HG02642 (cell line): Measurements from ENCODE around the gene TRAPPC3.
"Not testable (repeated sequence)": the region's sequence is repeated elsewhere in the genome, so short reads cannot be mapped to it uniquely, and the experiment has no call there.

ENCODE experiments used
- ATAC-seq: cut with Tn5 transposase; IDR thresholded peaks from one replicate; pipeline ENCODE4 v1.9.1; 2021; ENCODE audit warnings: mild to moderate bottlenecking; ENCODE audit not compliant: unreplicated experiment, poor library complexity

Gene TRAPPC3

GRCh38 chr1:36166938-36167905 lies 17.9 kb upstream of the TRAPPC3 start:
- no peak for ATAC-seq

DNA sequence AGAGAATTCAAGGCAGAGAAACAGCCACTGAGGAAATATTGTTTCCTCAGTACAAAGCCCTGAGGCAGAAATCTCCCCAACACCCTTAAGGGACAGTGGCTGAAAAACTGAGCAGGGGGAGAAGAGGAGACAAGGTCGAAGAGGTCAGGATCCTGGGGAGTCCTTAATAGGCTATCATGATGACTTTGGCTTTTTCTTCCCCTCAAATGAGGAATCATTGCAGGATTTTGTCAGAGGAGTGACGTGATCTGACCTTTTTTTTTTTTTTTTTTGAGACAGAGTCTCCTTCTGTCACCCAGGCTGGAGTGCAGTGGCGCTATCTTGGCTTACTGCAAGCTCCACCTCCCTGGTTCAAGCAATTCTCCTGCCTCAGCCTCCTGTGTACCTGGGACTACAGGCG lies 16.9 kb upstream of the TRAPPC3 start:
- no peak for ATAC-seq

DNA sequence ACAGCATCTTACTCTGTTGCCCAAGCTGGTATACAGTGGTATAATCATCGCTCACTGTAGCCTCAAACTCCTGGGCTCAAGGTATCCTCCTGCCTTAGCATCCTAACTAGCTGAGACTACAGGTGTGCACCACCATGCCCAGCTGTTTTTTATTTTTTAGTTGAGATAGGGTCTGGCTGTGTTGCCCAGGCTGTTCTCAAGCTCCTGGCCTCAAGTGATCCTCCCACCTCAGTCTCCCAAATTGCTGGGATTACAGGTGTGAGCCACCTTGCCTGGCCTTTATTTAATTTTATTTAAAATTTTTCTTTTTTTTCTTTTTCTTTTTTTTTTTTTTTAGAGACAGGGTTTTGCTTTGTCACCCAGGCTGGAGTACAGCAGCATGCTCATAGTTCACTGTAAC lies 15.9 kb upstream of the TRAPPC3 start:
- no peak for ATAC-seq

GRCh38 chr1:36164361-36164760 lies 15.1 kb upstream of the TRAPPC3 start:
- no peak for ATAC-seq

- ATAC-seq: no peak
Observed at GRCh38 chr1:36163426-36163825, 14.1 kb upstream of the TRAPPC3 start.

DNA sequence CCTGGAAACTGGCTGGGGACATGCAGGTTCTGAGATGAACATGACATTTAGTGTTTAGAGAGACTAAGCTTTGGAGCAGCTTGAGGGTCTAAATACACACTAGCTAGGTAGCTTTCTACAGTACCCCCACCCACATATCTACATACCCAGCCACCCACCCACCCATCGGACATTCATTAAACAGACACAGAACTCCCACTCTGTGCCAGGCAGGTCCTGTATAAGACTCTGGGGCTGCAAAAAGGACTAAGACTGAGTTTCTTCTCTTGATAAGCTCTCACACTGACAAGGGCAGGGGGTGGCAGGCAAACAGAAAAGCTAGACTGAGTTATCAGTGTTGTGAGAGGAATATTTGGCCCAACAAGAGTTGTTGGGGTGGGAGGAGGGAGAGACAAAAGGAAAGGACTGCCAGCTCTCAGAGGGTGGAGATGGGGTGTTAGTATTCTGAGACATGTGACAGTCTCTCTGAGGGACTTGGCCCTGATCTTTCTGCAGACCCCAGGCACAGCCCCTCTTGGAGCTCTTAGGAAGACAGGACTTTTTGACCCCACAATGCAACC lies 13.5 kb upstream of the TRAPPC3 start:
- ATAC-seq: no peak

DNA sequence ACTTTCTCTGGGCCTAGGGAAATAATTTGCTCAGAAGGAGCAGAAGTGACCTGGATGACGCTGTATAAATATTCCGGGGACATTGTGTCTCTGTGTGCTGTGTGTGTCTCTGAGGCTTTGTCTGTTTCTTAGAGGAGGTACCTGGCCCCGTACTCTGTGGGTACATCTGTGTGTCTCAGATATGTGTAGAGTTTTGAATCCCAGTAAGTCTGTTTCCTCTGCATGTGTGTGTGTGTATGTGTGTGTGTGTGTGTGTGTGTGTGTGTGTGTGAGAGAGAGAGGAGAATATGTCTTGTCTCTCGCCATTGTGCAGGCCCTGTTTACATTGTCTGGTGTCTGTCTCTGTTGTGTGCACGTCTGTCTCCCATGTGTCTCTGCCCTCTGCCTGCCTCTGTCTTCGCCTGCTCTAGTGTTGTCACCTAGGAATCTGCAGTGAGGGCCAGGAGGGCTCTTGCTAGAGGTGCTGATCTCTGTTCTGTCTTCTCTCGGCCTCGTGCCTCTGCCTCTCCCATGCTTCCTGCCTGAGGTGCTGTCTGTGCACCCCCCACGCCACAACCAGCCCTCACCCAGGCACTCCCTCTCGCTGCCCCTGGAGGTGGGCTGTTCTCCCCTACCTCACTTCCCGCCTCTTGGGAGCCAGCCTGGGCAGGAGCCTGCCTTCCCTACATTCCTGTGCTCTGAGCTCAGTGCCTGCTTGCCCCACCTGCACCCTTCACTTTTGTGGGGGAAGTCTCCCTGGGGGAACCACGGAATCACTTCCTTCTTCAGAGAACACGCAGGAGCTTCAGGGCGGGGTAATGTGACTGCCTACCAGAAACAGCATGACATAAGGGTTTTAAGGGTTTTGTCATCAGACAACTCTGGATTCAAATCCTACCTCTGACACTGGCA lies 12.6 kb upstream of the TRAPPC3 start:
- ATAC-seq: peak; percentile 40

DNA sequence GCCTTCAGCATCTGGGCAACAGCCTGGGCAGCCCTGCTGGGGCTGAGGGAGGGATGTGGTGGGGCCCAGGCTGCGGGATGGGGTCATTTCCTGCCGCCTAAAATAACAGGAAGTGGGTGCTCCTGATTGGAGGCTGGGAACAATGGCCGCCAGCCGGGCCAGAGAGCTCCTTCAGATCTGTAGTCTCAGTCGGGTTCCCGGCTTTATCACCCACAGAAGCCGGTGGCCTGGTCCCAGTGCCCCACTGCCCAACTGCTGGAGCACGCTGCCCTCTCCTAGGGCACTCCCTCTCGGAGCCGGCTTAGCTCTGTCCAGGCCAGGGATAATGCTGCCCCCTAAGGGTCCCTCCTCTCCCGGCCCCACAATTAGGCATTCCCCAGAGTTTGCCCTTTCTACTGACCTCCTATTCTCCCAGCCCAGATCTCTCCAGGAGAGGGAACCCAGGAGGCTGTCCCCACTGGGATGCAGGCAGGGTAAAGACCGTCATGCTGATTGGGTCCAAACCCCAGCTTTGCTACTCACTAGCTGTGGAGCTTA lies 11.7 kb upstream of the TRAPPC3 start:
- ATAC-seq: no peak

DNA sequence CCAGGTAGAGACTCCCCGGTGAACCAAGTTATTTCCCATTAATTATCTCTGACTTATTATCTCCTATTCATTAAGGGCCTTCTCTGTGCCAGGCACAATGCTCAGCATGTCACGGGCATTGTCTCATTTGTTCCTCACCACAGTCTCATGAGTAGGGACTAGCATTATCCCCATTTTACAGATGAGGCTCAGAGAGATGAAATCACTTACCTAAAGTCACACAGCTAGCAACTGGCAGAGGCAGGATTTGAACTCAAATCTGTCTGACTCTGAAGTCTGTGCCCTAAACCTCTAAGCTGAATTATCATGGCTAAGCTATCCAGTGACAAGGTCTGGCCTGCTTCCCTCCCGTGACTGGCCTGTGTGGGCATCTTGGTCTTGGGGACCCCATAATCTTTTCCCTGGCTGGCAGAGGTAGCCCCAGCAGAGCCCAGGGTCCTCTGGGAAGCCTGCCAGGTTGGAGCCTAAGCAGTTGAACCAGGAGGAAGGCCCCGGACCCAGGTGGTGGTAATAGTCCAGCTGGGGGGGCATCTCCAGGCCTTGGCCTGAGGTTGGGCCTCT lies 11.2 kb upstream of the TRAPPC3 start:
- no peak for ATAC-seq

DNA sequence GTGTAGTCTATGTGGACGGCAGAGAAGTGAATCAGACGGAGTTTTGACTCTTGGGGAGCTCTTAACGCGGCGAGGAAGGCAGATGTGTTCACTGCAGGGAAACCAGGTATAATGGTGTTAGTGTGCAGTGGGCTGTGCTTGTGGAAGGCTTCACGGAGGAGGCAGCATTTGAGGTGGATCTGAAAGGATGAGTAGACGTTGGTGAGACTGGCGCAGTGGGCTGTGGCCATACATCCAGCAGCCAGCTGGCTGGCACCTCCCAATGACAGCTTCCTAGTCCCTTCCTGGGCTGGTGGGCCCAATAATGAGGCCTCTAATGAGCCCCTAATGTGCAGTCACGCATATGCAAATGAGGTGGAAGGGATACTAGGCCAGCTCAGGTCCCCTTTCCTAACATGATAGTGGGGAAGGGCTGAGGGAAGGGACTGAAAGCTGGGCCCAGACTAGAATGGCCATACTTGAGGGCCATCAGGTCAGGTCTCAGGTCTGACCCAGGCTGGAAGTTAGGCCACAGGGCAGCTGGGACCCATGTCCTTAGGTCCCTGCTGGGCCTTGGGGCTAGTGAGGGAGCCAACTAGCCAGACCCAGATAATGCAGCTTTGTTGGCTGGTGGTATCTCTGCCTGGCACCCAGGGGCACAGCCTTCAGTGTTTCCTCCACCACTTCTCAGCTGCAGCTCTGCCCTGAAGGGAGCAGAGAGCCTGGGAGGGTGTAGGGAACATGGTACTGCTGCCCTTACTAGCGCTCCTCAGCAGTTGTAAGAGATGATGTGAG lies 10.5 kb upstream of the TRAPPC3 start:
- no peak for ATAC-seq

- not testable (repeated sequence) for ATAC-seq
Observed at GRCh38 chr1:36158827-36159252, 9.6 kb upstream of the TRAPPC3 start.

DNA sequence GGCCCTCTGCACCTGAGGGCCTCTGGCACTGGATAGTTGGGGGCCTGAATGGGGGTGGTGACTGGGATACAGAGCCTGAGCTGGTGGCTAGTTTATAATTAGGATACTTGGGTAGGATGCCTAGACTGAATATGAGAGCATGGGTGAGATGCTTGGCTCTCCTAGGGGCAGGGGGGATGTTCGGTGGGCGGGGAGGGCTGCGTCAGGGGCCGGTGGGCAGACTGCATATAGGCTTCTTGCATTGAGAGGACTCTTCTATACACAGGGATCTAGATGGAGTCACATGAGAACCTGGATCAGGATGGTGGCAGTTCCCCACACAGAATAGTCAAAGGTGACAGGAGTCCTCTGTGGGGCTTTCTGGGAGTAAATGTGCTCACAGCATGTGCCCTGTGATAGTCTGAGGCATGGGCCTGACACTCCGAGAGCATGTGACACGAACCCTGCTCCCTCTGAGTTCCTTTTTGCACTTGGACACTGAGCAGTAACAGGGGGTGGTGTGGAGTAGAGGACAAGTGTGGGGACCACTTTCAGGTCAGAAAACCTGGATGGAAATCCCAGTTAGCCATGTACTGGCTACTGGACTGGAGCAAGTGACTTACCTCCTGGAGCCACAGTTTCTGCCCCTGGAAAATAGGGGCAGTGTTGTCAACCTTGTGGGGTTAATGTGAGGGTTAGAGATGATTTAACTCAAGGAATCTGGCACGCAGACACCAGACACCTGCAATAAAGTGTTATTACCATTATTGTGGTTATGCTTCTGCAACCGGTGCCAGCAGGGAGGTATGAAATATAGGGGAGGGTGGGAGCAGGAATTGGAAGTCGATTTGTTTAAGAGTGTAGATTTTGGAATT lies 8.9 kb upstream of the TRAPPC3 start:
- ATAC-seq: no peak

- ATAC-seq: no peak
Observed at GRCh38 chr1:36157115-36157903, 8.0 kb upstream of the TRAPPC3 start.

- ATAC-seq: peak; percentile 1
Observed at GRCh38 chr1:36156329-36157114, 7.2 kb upstream of the TRAPPC3 start.

- peak; percentile 56 for ATAC-seq
Observed at GRCh38 chr1:36155408-36156328, 6.4 kb upstream of the TRAPPC3 start, which contains the start of gene MAP7D1. Gene MAP7D1, plus strand, starts transcription at chr1:36156160. Its CDS starts 258 bp downstream, at chr1:36156418.
